Measurements from ENCODE around the gene ACTR3C. TPM values are rescaled to one million over a fixed set of nuclear protein-coding genes. Genes with fewer than 3 reads are reported as not detected.
A peak's percentile ranks its signal among the peaks of the same experiment; 100 is the strongest.
"Not testable (repeated sequence)": the region's sequence is repeated elsewhere in the genome, so short reads cannot be mapped to it uniquely, and the experiment has no call there.

Gene ACTR3C
- total and polyA plus RNA-seq, 2 of the 13 experiments (the other 11 are each of a cell fraction or from before 2014, with no cell fraction given): 3.8 to 7.5 TPM

DNA sequence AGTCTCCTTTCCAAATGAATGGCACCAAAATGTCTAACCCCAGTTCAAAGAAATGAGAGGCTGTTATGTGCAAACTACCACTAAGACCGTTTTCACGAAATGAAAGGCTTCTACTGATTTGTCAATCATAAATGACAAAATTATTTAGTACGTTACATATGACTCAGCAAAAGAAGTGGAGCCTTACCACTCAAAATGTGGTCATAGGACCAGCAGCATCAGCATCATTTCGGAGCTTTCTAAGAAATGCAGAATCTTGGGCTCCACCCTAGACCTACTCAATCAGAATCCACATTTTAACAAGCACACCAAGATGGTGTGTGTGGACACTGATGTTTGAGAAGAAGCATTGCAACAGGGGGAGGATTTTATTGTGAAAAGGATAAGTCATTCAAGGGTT lies 120.5 kb downstream of the ACTR3C start:
- intact Hi-C loops (cut with micrococcal nuclease; ENCODE audit: unreplicated experiment); in situ Hi-C loops (cut with HindIII; ENCODE audit: extremely low pct_ligation_motif_present, low pct_unique_long_range_greater_than_20kb); H2AFZ ChIP-seq (ENCODE audit: low read length); H3K36me3 ChIP-seq (replicated peaks in 1 of 2; ENCODE audit: control insufficient read depth in 1 of 2, insufficient read depth in 2 of 2, low read length in 2 of 2); H3K9me3 ChIP-seq (ENCODE audit: low read length); BruUV-seq (replicated peaks); CTCF ChIA-PET (ENCODE audit: low intra/inter-chr PET ratio, low total read pairs); H3K9ac ChIP-seq (ENCODE audit: insufficient read depth, low read depth, low read length); H3K4me2 ChIP-seq (ENCODE audit: low read depth, low read length); ATAC-seq; DNase-seq (ENCODE audit: low spot score); POLR2A ChIA-PET; H3K4me1 ChIP-seq (ENCODE audit: insufficient read depth, low read length); H3K27me3 ChIP-seq (ENCODE audit: control insufficient read depth in 1 of 2, insufficient read depth in 2 of 2, low read length in 2 of 2); H3K79me2 ChIP-seq (ENCODE audit: insufficient read depth, low read length); H4K20me1 ChIP-seq (ENCODE audit: insufficient read depth, low read length); H3K4me3 ChIP-seq (replicated peaks in 1 of 3; ENCODE audit: insufficient read depth in 1 of 3, low read depth in 2 of 3, low read length in 3 of 3); H3K27ac ChIP-seq (ENCODE audit: extremely low read length, insufficient read depth, low read length): not testable (repeated sequence)
- 71% methylated on average over 4 of the region's 4 CpGs for WGBS (ENCODE audit: low lambda C conversion rate)
- peak; percentile 21 for FAIRE-seq
- peak in 1 of 2 experiments; percentile 17; a peak in 1 of 4 replicates for TF ChIP-seq MAFK (conservative IDR thresholded peaks at IDR 0.05 in 1 of 2, IDR thresholded peaks at IDR 0.05 in 1 of 2; ENCODE audit: low read length in 2 of 2)

Other genes with a start within 250 kb of the ACTR3C start
- 34.8 and 38.4 TPM in 2 replicates for gene LRRC61, start 190 bp downstream of the ACTR3C start, total RNA-seq (2016; rRNA removed; fragmentation: Illumina TruSeq; extraction: Trizol)
- gene LRRC61, start 190 bp downstream of the ACTR3C start, polyA plus RNA-seq (2011; rRNA removed): 33.0 and 42.2 TPM in 2 replicates
- gene RARRES2, start 18.1 kb upstream of the ACTR3C start, total RNA-seq (2016; rRNA removed; fragmentation: Illumina TruSeq; extraction: Trizol): 94.6 and 172 TPM in 2 replicates
- 134 and 157 TPM in 2 replicates for gene RARRES2, start 18.1 kb upstream of the ACTR3C start, polyA plus RNA-seq (2011; rRNA removed)
- 86.4 and 108 TPM in 2 replicates for gene REPIN1, start 45.3 kb upstream of the ACTR3C start, total RNA-seq (2016; rRNA removed; fragmentation: Illumina TruSeq; extraction: Trizol)
- 69.9 and 87.9 TPM in 2 replicates for gene REPIN1, start 45.3 kb upstream of the ACTR3C start, polyA plus RNA-seq (2011; rRNA removed)
- 3.1 and 4.5 TPM in 2 replicates for gene ZNF775, start 55.8 kb upstream of the ACTR3C start, total RNA-seq (2016; rRNA removed; fragmentation: Illumina TruSeq; extraction: Trizol)
- gene ZNF775, start 55.8 kb upstream of the ACTR3C start, polyA plus RNA-seq (2011; rRNA removed): 3.2 and 3.8 TPM in 2 replicates
- not detected in 2 replicates for gene GIMAP8, start 127.1 kb upstream of the ACTR3C start, total RNA-seq (2016; rRNA removed; fragmentation: Illumina TruSeq; extraction: Trizol)
- gene GIMAP8, start 127.1 kb upstream of the ACTR3C start, polyA plus RNA-seq (2011; rRNA removed): not detected in 2 replicates
- not detected in 2 replicates for gene GIMAP7, start 191.3 kb upstream of the ACTR3C start, total RNA-seq (2016; rRNA removed; fragmentation: Illumina TruSeq; extraction: Trizol)
- gene GIMAP7, start 191.3 kb upstream of the ACTR3C start, polyA plus RNA-seq (2011; rRNA removed): not detected in 2 replicates
- gene GIMAP4, start 243.8 kb upstream of the ACTR3C start, total RNA-seq (2016; rRNA removed; fragmentation: Illumina TruSeq; extraction: Trizol): not detected in 2 replicates
- not detected in 2 replicates for gene GIMAP4, start 243.8 kb upstream of the ACTR3C start, polyA plus RNA-seq (2011; rRNA removed)

Measured in HepG2 (cell line).